Astrocyte of the hippocampus (primary cell): ENCODE data around the gene TTC39A.

Experiments
- DNase-seq: peaks from one replicate; pipeline ENCODE4 v3.0.0; 2011; ENCODE audit warnings: low read depth, low spot score

Gene TTC39A

DNA sequence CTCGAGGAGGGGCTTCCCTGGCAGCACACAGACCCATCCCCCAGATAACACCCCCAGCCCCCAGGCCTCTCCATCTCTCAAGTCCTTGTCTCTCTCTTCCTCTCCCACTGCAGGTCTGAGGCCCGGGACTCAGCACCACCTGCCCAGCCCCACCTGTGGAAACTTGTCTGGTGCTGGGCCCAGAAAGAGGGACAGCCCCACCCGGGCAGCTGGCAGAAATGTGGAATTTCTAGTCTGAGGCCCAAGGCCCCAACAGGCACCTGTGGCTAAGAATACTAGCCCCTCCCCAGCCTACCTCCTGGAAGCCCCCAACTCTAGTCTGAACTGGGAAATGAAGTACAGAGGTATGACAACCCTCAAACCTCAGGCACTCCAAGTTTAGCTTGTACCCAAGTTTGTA is 15.4 kb downstream of the TTC39A start:
- DNase-seq = no peak

DNA sequence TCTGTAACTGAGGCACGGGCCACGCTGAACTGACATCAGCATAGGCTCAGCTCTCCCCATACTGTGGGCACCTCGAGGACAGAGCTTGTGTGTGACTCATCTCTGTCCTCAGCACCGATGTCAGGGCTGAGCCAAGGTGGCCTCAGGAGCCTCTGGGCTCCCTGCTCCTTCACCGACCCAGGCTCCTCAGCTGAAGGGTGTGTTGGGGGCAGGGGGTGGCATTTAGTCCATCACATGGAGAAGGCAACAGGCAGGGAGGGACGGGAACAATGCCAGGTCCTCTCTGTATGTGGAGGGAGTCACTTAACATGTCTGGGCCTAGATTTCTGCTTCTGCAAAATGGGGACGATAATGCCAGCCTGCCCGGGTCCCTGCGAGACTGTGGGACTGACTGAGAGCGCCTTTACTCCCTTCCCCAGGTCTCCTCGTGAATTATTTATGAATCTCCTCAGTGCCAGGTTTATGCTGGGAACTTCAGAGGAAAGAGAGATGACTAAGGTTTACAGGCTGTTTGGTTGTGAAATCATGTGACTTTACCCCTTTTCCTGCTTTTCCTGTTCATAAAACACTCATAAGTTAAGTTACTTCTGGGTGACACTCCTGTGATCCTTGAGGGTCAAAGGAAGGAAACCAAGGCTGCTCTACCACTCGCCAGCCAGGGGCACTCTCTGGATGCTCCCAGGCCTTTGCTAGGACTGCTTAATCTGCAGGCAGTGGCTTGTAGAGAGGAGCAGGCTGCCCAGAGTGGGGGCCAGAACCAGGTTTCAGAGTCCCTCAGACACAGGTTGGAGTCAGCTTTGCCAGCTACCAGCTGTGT is 16.2 kb downstream of the TTC39A start:
- DNase-seq = peak; percentile 86

DNA sequence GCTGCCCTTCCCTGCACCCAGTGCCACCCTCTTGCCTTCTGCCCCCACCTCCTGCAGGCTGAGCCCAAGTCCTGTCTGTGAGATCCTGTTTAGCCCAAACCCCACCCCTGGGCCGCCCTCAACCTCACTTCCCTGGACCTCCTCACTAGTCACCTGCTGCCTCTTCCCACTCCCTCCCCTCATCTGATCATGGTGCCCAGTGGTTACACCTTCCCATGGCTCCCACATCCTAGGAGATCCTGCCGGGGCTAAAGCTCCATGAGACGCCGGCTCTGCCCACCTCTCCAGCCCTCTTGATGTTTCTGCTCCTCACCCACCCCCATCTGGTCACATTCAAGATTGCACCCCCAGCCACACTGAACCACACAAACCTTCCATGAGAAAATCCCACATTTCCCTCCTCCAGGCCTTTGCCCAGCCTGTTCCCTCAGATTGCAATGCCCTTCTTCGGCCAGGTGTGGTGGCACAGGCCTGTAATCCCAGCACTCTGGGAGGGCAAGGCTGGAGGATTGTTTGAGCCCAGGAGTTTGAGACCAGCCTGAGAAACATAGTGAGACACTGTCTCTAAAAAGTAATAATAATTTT is 17.0 kb downstream of the TTC39A start:
- DNase-seq = peak; percentile 34

DNA sequence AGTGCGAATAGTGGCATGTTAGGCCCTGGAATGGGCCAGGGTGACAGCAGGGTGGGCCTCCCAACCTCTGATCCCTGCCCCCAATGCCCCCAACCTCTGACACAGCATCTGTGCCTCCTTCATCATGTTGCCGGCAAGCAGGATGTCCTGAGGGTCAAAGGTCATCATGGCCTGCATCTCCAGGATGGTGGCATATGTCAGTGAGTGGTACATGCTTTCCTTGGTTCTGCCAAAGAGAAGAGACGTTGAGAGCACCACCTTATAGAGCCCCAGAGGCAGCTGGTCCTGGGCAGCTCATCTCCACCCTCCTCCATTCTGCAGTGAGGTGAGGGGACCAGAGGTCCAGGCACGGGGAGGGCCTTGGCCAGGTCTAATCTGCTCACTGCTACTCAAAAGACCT is 17.6 kb downstream of the TTC39A start:
- DNase-seq = no peak

DNA sequence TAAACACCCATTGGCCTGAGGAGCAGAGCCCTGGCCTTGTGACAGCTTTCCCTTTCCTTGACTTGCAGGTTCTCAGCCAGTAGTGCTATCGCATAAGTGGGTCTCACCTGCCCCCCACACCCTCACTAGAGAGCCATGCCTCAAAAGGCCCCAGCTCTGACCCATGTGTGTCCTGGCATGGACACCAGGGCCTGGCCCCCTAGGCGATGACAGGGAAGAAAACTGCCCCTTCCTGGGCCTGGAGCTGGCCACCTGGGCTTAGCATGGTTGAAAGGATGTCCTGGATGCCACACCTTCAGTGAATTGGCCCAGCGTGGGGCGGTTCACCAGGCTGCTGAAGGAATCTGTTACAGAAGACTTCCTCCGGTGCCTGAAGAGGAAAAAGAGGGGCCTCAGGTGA is 18.5 kb downstream of the TTC39A start:
- DNase-seq = no peak

DNA sequence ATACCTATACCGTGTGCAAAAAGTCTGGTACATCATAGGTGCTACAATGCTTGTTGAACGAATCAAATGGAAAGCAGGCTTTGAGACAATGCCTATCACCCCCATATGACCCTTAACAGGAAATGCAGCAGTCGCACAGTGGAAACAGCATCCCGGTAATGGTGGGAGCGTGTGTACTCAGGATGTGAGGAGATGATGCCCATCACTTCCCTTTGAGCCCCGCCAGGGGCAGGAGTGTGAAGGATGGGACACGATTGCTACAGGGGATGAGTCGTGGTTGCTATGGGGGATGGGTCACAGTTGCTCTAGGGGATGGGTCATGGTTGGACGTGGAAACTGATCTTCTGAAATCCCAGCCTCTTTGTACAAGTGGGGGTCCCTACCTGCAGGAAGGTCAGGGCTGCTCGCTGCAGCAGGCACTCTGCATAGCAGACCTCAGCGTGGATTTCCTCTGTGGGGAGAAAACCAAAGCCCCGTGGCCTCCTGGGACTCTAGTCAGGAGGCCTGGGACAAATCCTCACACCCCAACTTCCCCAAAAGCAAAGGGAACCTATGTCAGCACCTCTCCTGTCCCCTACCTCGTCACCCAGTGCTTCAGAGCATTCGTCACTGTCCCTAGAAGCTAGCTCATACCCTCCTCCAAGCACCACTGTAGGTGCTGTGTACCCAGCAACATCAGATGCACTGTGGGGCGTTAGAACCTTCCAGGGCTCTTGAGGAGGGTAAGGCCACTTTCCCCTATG is 19.3 kb downstream of the TTC39A start:
- DNase-seq = no peak

DNA sequence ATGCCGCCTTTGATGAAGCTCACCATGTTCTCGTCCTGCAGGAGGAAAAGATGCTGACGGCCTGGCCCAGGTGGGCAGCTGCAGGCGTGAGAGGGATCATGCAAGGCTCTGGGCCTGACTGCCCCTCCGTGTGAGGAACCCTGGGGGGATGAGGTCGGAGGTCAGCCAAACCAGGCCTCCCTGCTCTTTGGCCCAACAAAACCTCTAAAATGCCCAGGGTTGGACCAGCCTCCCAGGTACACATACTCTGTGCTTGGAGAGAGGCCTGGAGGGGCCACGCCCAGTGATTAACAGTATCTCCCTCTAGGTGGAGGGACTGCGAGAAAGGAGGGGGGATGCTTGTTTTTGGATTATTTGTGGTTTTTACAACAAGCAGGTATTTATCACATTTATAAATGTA is 21.1 kb downstream of the TTC39A start:
- no peak for DNase-seq

DNA sequence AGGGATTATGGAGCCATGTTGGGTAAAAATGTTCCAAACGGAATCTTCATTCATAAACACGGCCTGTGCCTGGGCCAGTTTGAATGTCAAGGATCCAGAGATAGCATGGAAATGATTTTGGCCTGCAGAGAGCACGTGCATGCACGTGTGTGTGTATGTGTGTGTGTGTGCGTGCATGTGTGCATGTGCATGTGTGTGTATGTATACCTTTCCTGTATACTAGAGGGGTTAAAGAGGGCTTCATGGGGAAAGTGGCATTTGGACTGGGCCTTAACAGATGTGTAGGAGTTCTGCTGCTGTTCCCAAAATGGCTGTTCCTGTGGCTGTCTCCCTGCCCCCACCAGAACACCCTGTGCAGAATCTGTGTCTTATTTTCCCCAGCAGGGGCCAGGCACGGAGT is 21.7 kb downstream of the TTC39A start:
- DNase-seq = no peak

DNA sequence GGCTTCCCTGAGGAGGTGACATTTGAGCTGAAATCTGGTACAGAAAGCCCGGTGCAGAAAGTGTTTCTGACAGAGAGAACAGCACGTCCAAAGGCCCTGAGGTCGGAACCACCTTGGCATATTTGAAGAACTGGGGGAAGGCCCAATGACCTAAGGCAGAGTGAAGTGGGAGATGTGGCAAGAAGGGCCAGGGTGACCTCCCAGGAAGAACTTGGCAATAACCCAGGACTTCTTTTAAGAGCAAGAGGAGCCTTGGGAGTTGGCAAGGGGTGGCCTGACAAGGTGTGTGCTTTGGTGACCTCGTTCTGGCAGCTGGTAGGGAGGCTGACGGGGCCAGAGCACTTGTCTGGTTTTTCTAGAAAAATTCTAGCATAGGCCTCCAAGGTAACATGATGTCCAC is 23.4 kb downstream of the TTC39A start:
- DNase-seq = no peak

DNA sequence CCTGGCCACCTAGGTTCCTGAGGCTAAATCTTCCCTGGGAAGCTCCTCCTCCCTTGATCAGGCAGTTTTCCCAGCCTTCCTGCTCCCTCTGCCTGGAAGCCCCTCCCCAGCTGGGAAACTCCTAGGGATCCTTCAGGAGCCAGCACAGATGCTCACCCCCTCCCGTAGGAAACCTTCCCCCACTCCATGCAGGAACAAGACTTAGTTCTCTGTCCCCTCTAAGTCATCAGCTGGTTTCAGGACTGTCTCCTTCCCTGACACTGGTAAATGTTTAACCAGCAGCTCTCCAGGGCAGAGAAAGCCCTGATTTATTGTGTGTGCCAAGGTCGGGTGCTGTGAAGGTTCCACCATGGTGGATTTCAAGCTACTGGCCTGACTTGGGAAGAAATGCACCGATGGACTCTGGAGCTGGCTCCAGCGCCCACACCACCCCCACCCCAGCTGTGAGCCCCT is 25.0 kb downstream of the TTC39A start:
- DNase-seq = no peak

DNA sequence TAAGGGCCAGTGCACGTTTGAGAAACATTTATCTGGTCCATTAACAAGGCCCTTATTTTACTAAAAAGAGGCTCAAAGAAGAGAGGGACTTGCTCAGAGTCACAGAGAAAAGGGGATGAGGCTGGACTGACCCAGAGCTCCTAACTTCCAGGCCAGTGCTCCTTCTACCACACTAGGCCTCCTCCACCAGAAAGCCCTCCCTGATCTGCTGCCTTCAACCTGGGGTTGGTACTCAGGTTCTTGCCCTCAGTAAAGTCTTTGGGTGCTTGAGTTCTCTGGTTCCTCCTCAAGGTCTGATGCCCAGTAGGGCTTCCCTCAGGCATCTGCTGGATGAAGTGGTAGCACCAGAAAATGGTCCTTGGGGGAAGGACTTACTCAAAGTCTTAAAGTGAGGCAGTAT is 26.0 kb downstream of the TTC39A start:
- no peak for DNase-seq

DNA sequence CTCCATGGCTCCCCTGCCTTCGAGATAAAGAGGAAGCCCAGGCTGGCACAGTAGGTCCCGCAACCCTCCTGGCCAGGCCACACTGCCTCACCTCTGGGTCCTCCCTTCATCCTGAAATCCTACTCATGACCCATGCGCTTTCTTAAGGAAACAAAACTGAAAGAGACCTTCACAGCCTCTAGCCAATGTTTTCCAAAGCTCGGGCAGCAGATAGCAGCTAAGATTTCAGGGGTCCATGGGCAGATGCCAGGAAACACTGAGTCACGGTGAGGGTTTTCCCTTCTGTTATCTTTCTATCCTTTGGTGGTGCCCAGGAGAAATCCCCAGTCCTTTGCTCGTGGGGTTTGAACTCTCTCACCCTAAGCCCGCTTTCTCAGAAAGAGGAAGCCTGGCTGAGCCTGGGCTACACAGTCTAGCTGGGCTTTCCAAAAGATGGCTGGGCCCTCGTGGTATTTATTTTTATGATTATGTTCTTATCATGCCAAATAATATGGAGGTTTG is 26.6 kb downstream of the TTC39A start:
- DNase-seq = peak; percentile 70

DNA sequence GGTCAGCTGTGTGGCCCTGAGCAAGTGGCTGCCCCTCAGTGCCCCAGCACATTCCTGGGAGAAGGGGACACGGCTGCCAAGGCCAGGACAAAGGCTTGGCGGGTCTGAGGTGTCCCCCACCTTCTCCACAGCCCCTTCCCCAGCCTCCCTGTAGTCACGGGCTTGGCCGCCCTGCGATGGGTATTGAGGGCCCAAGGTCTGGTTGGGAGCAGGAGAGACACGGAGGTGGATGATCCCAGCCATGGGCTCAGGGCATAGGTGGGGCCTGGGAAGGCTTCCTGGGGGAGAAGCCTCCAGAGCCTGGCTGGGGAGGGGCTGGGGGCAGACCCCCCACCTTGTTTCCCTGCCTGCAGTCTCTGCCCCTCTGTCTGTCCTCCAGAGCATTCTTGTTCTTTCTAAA is 27.0 kb downstream of the TTC39A start:
- no peak for DNase-seq

DNA sequence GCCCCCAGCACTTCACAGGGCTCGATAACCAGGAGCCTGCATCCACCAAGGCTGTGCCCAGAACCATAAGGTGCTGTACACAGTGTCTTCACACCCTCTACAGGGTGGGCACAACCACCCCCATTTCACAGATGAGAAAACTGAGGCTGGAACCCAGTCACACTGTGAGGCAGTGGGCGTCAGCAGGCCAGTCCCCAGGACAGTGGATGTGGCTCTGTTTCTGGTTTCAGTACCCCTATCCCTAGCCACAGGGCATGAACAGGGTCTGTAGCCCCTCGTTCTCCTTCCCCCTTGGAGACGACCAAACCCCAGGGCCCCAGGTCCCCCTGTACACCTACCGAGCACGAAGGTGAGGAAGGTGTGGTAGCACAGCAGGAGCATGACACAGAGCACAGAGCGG is 27.6 kb downstream of the TTC39A start:
- DNase-seq = no peak

DNA sequence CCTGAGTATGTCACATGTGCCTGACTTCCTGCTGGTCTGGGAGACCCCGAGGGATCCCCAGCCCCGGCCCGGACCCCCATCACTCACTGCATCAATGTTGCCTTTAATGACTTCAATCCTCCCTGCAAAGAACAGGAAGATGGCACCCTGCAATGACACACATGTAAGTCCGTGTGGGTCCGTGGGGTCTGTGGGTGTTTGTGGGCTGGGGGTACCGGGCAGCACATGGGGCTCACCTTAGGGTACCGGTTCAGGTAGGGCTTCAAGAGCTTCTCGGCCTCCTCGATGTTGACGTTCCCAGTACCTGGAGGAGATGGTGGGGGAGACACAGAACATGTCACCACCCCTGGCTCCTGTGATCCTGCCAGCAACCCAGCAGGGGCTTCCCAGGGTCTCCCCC is 28.1 kb downstream of the TTC39A start:
- no peak for DNase-seq

DNA sequence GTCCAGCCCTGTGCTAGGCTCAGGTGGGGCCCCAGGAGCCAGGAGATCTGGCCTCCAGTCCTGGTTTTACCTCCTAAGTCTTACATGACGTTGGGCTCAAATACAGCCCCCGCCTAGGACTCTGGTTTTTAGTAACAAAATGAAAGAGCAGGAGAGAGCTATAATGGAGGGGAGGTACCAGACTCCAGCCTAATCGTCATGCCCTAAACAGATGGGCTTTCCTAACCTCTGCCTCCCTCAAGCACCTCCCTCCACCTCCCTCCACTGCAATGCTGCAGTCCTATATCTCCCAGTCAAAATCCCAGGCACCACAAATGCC is 28.6 kb downstream of the TTC39A start:
- no peak for DNase-seq

DNA sequence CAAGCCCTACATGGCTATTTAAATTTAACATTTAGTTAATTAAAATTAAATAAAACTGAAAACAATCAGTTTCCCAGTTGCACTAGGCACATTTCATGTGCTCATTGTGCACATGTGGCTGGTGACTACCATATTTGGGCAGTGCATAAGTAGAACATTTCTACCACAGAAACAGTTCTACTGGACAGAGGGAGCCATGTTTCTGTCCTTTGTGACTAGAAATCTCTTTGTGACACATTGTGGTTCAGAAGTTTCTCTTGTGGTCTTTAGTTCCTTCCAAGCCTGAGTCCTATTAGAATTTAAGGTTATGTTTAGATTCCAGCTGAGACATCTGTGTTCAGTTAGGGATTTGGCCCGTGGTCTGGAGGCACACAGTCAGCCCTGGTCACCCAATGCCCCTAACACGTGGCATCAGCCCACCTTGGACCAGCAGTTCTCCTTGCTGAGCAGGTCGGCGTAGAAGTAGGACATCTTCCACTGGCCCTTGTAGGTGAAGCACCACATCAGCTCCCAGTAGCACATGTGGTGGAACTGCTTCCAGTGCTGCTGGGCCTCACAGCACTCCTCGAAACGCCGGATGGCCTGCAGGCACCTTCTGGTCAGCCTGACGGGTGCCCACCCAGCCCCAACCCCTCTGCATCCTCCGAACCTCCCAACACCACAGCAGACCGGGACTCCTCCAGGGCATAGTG is 29.1 kb downstream of the TTC39A start:
- peak; percentile 33 for DNase-seq

DNA sequence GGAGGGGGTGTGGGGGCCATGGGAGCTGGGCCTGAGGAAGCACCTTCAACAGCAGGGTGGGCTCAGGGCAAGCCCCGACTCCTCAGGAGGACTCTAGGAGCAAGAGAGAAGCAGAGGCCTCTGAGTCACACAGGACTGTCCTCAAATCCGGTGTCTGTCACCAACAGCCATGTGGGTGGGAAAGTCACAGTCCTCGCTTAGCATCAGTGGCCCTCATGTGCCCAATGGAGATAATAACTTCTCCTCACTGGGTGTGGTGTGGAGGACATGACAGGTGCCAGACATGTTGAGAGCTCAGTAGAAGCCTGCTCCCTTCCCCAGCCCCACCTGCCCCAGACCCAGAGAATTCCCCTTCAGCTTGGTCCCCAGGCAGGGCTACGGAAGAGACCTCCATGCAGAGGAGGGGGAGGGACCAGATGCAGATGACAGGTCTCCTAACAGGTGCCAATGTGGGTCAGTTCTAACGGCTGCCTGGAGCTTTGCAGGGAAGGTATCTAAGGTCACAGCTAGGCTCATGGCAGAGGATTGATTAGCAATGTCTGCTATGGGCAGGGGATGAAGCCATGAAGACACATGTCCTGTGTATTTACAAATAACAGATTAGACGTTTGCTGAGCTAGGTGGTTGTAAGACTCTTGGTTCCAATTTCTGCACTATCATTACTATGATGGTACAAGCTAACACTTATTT is 30.2 kb downstream of the TTC39A start:
- DNase-seq = no peak

DNA sequence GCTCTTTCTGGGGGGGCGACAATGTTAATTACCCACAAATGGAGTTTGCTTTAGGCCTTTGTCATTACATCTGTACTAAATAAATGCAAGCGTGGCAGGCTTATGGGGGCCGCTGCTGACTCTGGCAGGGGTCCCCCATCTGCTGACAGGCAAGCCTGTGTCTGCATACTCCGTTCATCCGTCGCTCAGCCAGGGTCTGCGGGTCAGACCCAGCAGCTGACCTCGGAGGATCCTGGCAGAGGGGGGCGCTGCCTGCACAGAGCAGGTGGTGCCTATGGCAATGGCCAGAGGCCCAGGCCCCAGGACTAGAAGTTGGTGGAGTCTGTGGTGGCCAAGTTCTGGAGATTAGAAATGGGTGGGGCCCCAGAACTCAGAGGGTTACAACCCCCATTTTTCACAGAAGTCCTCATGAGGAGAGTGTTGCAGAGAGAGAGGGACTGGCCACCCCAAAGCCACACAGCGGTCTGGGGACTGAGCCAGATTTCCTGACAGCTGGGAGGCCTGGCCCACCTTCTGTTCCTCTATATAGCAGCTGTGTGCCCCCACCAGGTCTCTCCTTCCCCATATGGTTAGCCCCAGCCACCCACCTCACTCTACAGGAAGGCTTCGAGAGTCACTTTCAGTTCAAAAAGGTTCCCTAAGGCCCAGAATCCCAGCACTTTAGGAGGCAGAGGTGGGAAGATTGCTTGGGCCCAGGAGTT is 31.0 kb downstream of the TTC39A start:
- no peak for DNase-seq

DNA sequence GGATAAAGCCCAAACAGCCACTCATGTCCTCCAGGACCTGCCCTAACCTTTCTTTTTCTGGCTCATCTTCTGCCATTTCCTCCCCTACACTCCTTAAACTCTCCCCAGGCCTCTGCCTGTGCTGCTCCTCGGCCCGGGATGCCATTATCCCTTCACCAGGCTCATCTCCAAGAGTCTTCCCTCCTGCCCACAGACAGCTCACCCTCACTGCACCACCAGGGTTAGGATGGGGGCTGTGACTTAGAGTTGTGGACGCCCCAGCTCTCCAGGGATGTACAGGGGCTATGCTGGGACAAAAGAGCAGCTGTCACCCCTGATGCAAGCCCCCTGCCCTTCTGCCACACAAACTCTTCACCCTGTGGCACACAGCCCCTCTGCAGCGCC is 32.0 kb downstream of the TTC39A start:
- DNase-seq = no peak
